ENCODE results near the gene LSM14B. TPM values are rescaled to one million over a fixed set of nuclear protein-coding genes. Genes with fewer than 3 reads are reported as not detected.

Gene LSM14B
- total RNA-seq, 1 donor from 2014 or later, result 92.6 TPM

- DNase-seq, result no peak
These were observed 42.8 kb downstream of the LSM14B start for GRCh38 chr20:62164879-62165761.

- DNase-seq, result no peak
These were observed 43.6 kb downstream of the LSM14B start for GRCh38 chr20:62165762-62166399.

- no peak for DNase-seq
These were observed 45.2 kb downstream of the LSM14B start for GRCh38 chr20:62167474-62167873.

- DNase-seq, result no peak
These were observed 45.8 kb downstream of the LSM14B start for GRCh38 chr20:62168061-62168460.

GRCh38 chr20:62168890-62169435 lies 46.7 kb downstream of the LSM14B start:
- DNase-seq, result no peak

- DNase-seq, result no peak
These were observed 48.3 kb downstream of the LSM14B start for GRCh38 chr20:62170536-62170935.

GRCh38 chr20:62171245-62171644 lies 49.0 kb downstream of the LSM14B start:
- DNase-seq, result no peak

- DNase-seq, result no peak
These were observed 50.4 kb downstream of the LSM14B start for GRCh38 chr20:62172666-62173065.

GRCh38 chr20:62174021-62174804 lies 51.9 kb downstream of the LSM14B start:
- no peak for DNase-seq

GRCh38 chr20:62174870-62175624 lies 52.8 kb downstream of the LSM14B start:
- no peak for DNase-seq

- DNase-seq, result no peak
These were observed 53.4 kb downstream of the LSM14B start for GRCh38 chr20:62175711-62176110.

- no peak for DNase-seq
These were observed 54.6 kb downstream of the LSM14B start for GRCh38 chr20:62176866-62177265.

GRCh38 chr20:62177307-62177706 lies 55.0 kb downstream of the LSM14B start:
- no peak for DNase-seq

- DNase-seq, result no peak
These were observed 56.3 kb downstream of the LSM14B start for GRCh38 chr20:62178316-62179161.

GRCh38 chr20:62179162-62179504 lies 56.9 kb downstream of the LSM14B start:
- DNase-seq, result no peak

- no peak for DNase-seq
These were observed 59.5 kb downstream of the LSM14B start for GRCh38 chr20:62181808-62182207.

GRCh38 chr20:62182469-62183425 lies 60.5 kb downstream of the LSM14B start, which contains the start of gene MTG2:
Gene MTG2, plus strand, starts transcription at chr20:62183028. Its CDS starts 10,393 bp downstream, at chr20:62193421.
- DNase-seq, result peak; percentile 81

- no peak for DNase-seq
These were observed 61.3 kb downstream of the LSM14B start for GRCh38 chr20:62183426-62184142.
